BJ (cell line): Measurements from ENCODE around the gene EPM2A. TPM values are rescaled to one million over a fixed set of nuclear protein-coding genes. Genes with fewer than 3 reads are reported as not detected.
A peak's percentile ranks its signal among the peaks of the same experiment; 100 is the strongest.

ENCODE experiments used
- CTCF ChIA-PET: fragments of 350-600 bp; formaldehyde crosslinking; extraction: SDS; loops from one replicate; lab custom pipeline; 2021; ENCODE audit warnings: antibody characterized with exemption, inconsistent platforms; lab: Yijun Ruan, JAX
- POLR2A ChIA-PET: fragments of 300-600 bp; sonication (Branson Sonifier 250); formaldehyde crosslinking; extraction: SDS; loops from one replicate; lab custom pipeline; 2021; ENCODE audit warnings: antibody characterized with exemption; lab: Charles Lee
- DNase-seq: peaks from one replicate; pipeline ENCODE4 v3.0.0-alpha.2; 2011; ENCODE audit warnings: low read depth
- H3K27me3 ChIP-seq: 2 replicates; pipeline ENCODE4 v1.6.0; 2011; ENCODE audit warnings: low read length; ENCODE audit not compliant: control insufficient read depth, insufficient read depth
- H3K36me3 ChIP-seq: 2 replicates; pipeline ENCODE4 v1.5.1; 2011; ENCODE audit warnings: low read length; ENCODE audit not compliant: control insufficient read depth, insufficient read depth
- H3K4me3 ChIP-seq: 2 replicates; pipeline ENCODE4 v1.5.1; 2011; ENCODE audit warnings: low read depth, mild to moderate bottlenecking, control low read depth, low read length
- polyA minus RNA-seq: library from RNA; depleted of rRNA, polyadenylated mRNA; stranded (reverse); fragments of >200 nt; gene quantifications from 2 replicates; pipeline ENCODE4 v1.2.3, GENCODE V29; 2011; rRNA and poly(A)+ RNA removed
- polyA plus RNA-seq: library from polyadenylated mRNA; depleted of rRNA; stranded (reverse); fragments of >200 nt; gene quantifications from 2 replicates; pipeline ENCODE4 v1.2.3, GENCODE V29; 2011; rRNA removed
- TF ChIP-seq, protein P1 (sequence below): IDR thresholded peaks from 2 replicates; pipeline ENCODE4 v1.5.1; 2011; ENCODE audit warnings: low read depth, mild to moderate bottlenecking, control low read depth, inconsistent platforms, low read length, moderate library complexity; ENCODE audit not compliant: insufficient read depth

Gene EPM2A
- 6.4 and 6.5 TPM in 2 replicates for polyA plus RNA-seq
- 3.2 and 4.3 TPM in 2 replicates for polyA minus RNA-seq

DNA sequence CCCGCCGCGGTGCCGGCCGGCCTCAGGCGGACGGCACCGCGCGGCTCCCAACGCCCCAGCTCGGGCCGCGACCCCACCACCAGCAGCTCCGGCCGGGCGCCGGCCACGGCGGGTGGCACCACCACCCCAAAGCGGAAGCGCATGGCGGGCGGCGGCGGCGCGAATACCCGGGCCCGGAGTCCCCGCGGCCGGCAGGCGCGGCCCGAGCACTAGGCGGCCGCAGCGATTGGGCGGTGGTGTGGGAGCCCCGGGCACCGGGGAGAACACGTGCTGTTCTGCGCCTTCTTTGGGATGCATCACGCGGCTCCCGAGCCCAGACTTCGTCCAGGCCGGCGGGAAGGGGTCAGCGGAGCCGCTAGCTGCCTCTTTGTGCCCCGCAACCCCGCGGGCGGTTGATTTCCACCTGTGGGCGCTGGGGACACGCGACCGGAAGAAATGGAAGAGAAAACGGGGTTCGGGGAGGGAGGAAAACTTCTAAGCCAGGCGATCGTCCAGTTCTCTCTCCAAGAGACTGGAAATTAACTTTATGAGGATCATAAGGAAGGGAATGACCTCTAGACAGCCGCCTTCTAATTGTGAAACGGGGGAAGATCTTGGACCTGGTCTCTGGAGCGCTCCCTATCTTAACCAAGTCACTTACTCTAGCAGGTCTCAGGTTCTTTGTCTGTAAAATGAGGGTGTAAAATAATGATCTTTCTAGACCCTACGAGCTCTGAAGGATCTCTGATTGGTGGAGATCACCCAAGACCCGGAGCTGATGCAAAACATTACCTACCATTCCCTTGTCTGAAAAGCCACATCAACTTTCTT is at the start of gene EPM2A:
Gene EPM2A (minus strand): TSS at position 165 of the 810 bp plus-strand sequence. CDS start 22 bp downstream, at position 143.
- ChIA-PET CTCF (interaction anchor here (0.7 to 1.1 kb wide), 3 partner anchors 32 to 156 kb away, joined by 3 to 4 read pairs (median 3); no protein-coding TSS in a partner anchor), POLR2A (no interaction called here)
- peak within 1 kb of the TSS; percentile 81 for H3K4me3 ChIP-seq
- H3K36me3 ChIP-seq: no peaks in the 10 kb centered on the region
- H3K27me3 ChIP-seq: no peaks in the 10 kb centered on the region
- peak; percentile 19 for DNase-seq
- TF ChIP-seq, protein P1, sequence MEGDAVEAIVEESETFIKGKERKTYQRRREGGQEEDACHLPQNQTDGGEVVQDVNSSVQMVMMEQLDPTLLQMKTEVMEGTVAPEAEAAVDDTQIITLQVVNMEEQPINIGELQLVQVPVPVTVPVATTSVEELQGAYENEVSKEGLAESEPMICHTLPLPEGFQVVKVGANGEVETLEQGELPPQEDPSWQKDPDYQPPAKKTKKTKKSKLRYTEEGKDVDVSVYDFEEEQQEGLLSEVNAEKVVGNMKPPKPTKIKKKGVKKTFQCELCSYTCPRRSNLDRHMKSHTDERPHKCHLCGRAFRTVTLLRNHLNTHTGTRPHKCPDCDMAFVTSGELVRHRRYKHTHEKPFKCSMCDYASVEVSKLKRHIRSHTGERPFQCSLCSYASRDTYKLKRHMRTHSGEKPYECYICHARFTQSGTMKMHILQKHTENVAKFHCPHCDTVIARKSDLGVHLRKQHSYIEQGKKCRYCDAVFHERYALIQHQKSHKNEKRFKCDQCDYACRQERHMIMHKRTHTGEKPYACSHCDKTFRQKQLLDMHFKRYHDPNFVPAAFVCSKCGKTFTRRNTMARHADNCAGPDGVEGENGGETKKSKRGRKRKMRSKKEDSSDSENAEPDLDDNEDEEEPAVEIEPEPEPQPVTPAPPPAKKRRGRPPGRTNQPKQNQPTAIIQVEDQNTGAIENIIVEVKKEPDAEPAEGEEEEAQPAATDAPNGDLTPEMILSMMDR: 0 out of 2 replicates have a peak, but pooled peaks have one; percentile 16

DNA sequence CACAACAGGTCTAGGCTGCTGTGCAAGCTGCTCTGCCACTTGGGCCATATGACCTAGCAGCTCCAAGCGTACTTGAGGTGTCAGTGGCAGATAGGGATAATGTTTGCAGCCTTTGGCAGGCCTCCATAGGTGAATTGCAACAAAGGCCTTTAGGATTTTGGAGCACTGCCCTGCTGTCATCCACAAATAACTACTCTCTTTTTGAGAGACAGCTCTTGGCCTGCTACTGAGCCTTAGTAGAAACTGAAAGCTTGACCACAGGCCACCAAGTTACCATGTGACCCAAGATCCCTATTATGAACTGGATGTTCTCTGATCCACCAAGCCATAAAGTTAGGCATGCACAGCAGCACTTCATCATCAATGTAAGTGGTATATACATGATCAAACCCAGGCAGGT is 49.4 kb upstream of the EPM2A start:
- ChIA-PET CTCF (interaction anchor here (1.2 kb wide), 1 partner anchor 10 kb away, joined by 3 read pairs; no protein-coding TSS in a partner anchor), POLR2A (no interaction called here)
- Histone ChIP-seq H3K36me3 (peaks cover 1% of the 10 kb centered on the region; the same call in 1 of the 2 replicates), H3K4me3 (no peak overlapping the region), H3K27me3 (no peaks in the 10 kb centered on the region)
- TF ChIP-seq, protein P1: no peak
- DNase-seq: no peak

DNA sequence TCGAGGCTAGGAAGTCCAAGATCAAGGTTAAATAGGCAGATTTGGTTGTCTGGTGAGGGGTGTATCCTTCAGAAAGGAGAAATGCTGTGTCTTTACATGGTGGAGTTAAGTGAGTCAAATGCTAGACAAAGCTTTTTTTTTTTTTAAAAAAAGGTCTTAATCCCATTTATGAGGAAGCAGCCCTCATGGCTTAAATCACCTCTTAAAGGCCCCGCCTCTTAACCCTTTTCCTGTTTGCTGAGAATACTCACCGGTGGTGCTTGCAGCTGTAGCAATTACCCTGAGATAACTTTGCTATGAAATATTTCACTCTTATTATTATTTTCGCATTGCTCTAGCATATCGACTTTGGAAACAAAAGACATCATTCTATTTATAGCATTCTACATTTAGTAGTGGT is 48.5 kb upstream of the EPM2A start:
- TF ChIP-seq, protein P1: no peak
- H3K36me3 ChIP-seq: peaks cover 1% of the 10 kb centered on the region; the same call in 1 of the 2 replicates
- H3K27me3 ChIP-seq: no peaks in the 10 kb centered on the region
- DNase-seq: no peak
- CTCF ChIA-PET: no interaction called here
- POLR2A ChIA-PET: no interaction called here
- H3K4me3 ChIP-seq: no peak overlapping the region

DNA sequence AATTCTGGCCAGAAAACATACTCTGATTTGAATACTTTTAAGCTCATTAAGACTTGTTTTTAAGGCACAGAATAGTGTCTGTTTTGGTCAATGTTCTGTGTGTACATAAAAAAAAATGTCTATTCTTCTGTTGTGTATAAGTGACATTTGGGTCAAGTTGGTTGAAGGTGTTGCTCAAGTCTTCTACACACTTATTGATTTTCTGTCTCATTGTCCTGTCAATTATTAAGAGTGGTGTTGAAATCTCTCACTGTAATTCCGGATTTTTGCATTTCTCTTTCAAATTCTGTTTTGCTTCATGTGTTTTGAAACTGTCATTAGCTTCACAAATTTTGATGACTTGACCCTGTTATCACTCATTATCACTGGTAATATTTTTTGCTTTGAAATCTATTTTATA is 37.5 kb upstream of the EPM2A start:
- POLR2A ChIA-PET: no interaction called here

DNA sequence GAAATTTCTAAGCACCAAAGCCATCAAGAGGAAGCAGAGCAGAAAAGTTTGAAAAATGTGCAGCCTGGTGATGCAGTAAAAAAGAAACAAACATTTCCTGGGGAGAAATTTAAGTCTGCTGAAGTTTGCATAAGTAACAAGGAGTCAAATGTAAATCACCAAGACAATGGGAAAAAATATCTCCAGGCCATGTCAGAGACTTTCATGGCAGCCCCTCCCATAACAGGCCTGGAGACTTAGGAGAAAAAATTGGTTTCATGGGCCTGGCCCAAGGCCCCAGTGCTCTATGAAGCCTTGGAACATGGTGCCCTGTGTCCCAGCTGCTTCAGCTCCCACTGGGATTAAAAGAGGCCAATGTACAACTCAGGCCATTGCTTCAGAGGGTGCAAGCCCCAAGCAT is 30.1 kb upstream of the EPM2A start:
- POLR2A ChIA-PET: no interaction called here
- no peaks in the 10 kb centered on the region for H3K27me3 ChIP-seq
- DNase-seq: no peak
- CTCF ChIA-PET: no interaction called here
- TF ChIP-seq, protein P1: no peak
- no peaks in the 10 kb centered on the region for H3K36me3 ChIP-seq
- H3K4me3 ChIP-seq: no peak overlapping the region

More for the DNA sequence above, 37.5 kb upstream of the EPM2A start:
- no peak overlapping the region for H3K4me3 ChIP-seq
- TF ChIP-seq, protein P1: no peak
- H3K36me3 ChIP-seq: no peaks in the 10 kb centered on the region
- H3K27me3 ChIP-seq: no peaks in the 10 kb centered on the region
- CTCF ChIA-PET: interaction anchor here (1.1 kb wide), 1 partner anchor 11 kb away, joined by 4 read pairs; no protein-coding TSS in a partner anchor
- DNase-seq: no peak
